ENCODE data around the gene AEBP1. TPM values are rescaled to one million over a fixed set of nuclear protein-coding genes. Genes with fewer than 3 reads are reported as not detected.
"Not testable (repeated sequence)": the region's sequence is repeated elsewhere in the genome, so short reads cannot be mapped to it uniquely, and the experiment has no call there.

AEBP1 gene
- polyA plus RNA-seq, 12 donors = 57.6 to 145 (median 93.5) TPM; not detected in 1

DNA sequence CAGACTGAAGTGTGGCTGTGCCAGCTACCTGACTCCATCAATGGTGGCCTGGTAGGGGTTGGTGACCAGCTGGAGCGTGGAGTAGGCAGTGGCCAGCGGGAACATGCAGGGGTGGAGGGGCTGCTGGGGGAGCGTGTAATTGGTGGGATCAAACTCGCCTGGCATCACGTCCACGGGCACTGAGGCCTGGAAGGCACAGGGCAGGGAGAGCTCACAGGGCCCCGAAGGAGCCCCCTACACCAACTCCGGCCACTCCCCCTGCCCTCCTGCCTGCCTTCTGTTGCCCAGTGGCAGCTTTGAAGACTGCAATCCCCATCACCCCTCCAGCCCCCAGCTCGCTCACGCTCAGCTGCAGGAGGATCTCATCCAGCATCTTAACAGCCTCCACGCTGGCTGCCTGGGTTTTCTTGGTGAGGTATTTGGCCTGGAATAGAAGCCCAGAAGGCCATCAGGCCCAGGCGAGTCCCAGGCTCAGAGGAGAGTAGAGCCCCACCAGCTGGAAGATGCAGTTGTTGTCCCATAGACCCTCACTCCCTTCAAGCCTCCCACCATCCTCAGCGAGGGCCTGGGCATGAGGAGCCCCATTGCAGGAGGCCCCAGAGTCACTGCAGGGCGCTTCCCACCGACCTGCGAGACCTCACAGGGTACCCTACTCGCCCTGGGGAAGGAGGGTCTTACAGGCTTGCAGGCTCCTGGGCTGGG lies 12.1 kb downstream of the AEBP1 start:
- DNase-seq = no peak

DNA sequence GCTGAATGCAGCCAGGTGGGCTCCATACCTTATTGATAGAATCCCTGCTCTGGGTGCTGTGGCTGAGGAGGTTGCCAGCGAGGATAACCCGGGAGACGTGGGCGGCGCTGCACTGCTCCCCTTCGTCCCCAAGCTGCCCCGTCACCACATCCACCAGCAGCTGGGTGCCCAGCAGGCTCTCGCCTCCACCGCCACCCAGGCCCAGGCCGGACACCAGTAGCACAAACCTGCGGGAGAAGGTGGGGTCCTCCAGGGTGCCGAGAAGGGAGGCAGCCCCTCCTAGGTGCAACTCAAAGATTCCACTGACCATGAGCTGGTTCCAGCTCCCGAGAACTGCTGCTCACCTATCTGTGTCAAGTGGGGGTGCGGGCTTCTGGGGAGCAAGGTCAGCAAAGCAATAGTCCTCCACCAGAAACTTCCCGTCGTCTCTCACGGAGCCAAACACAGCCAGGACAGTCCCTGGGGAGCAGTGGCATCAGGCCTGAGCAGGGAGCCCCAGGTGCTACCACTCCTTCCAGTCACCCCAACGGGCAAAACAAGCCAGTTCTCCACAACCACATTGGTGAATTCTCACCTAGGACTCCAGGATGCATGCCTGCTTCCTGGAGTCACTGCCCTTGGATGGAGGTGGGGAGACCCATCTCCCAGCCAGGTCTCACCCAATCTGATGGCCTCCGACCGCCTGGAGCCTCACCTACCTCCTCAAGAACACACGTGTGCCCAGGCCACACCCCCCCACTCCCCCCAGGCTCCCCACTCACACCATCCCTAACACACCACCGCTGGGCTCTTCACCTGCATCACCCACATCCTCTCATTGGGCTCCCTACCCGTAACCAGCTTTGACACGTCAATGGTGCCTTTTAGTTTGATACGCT lies 12.9 kb downstream of the AEBP1 start:
- DNase-seq = no peak

DNA sequence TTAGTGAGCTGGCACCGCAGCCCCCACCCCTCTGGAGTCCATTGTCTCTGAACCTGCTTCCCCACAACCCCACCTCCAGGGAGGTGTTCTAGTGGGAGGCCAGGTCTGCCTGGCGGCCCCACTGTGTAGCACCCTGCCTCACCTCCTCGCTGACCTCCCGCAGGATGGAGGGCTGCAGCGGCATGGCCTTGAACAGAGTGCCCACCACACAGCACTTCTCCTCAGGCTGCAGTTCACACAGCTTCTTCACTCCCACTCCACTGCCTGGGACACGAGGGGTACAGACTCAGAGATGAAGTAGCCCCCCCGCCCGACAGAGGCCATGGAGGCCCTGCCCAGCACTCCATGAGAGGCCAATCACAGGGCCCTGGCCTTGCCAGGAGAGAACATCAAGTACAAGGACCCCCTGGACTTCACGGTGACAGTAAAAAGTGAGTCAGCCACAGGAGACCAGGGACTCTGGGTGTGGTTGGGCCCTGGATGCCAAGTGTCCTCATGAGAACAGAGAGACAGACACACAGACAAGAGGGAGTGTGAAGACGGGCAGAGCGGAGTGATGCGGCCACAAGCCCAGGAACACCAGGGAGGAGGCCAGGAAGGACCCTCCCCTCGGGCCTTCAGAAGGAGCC lies 13.8 kb downstream of the AEBP1 start:
- no peak for DNase-seq

DNA sequence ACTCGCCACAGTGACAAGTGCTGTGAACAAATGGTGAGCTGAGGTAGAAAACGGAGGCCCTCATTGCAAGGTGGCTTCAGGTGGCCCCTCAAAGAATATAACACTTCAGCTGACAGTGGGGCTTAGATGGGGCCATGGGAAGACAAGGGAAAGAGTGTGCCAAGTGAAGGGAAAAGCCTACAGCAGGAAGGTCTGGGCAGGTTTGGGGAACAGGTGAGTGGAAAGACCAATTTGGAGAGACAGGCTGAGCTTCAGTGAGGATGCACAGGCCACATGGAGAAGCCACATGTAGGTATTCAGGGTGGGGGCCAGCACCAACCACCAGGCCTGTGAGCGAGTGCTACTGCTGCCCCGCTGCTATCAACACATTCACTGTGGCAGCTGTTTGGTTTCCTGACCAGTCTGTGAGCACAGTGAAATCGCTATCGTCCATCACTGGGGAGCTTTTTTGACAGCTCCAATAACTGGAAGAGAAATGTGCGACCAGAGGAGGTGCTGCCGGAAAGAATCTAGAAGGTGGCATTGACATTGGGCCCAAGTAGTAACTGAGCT lies 15.8 kb downstream of the AEBP1 start:
- no peak for DNase-seq

DNA sequence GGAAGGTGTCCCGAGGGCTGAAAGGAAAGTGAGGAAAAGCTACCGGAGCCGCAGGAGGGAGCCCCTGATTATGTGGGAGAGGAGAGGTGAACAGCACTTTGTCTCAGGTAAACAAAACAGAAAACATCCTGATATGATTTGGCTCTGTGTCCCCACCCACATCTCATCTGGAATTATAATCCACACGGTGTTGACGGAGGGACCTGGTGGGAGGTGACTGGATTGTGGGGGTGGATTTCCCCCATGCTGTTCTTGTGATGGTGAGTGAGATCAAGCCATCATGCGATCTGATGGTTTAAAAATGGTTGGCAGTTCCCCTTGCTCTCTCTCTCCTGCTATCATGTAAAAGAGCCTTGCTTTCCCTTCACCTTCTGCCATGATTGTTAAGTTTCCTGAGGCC lies 16.2 kb downstream of the AEBP1 start:
- DNase-seq = no peak

DNA sequence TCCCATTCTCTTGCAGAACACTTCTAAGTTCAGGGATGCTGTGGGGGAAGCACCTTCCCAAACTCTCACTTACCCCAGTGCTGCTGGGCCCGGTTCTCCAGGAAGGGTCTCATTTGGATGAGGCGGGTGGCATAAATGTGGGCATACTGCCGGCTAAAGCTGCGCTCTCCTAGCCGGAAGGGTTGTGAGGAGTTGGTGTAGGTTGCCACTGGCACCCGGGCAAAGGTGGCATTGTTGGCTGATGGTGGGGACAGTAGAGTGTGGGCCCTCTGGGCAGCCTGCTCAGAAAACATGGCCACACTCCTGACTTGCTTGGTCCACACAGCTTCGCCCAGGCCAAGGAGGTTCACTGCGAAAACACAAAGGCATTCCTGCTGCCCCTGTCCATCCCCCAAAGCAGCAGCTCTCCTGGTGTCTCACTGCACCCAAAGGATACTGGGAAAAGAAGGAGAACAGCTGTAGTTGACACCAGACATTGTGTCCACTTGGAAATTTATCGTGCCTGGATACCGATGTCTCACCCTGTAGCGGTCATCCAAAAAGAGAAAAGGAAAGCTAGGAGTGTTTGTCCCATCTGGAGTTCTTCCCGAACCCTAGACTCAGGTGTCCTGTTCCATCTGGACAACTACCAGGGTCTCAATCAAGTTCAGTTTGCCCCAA lies 17.7 kb downstream of the AEBP1 start:
- DNase-seq = no peak

DNA sequence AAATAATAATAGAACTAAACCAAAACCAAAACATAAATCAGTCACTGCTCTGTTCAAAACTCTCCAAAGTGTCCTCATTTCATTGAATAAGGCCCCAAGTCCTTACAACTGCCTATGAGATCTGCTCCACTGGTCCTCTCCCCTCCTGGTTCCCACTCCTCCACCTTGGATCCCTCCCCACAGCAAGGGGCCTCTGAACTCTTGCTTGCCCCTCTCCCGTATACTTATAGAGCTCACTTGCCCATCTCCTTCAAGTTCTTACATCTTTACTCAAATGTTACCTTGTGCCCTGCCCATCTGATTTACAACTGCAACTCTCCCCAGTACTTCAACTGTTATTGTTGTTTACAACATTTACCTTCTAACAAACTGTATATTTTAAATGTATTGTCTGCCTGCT lies 18.4 kb downstream of the AEBP1 start:
- DNase-seq = no peak

DNA sequence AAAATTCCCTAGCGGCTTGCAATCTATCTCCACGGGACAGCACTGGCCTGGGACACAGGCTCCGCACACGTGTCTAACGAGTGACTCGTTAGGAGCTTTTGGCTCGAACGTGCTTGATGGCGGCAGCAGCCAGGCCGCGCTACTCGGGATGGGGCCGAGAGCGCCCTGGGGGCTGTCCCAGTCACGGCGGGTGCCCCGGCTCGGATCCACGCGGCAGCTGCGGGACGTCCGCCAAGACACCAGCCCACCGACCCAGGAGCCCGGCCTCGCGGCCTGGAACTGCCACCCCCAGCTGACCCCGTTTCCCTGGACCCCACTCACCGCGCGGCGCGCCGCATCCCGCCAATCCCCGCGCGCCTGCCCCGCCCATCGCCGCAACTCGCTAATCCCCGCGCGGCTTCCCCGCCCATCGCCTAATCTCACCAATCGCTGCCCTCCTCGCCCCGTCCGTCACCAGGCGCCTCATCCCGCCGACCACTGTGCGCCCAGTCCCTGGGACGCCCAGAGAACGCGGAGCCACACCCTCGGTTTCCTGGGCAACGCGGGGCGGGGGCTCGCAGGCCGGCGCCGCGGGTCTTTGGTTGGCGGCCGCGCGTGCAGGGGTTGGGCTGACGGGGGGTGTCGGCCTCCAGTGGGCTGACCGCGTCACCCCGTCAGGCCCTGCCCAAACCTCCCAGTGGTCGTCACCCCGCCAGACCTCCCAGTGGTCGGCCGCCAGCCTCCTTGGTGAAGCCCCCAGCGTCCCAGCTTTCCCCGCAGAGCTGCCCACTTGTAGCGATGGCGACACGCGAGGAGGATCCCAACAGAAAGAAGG lies 19.3 kb downstream of the AEBP1 start, which contains the start of gene POLD2:
POLD2 (minus strand) TSS at position 359 of the 814 bp plus-strand sequence. CDS start 1,495 bp downstream, outside the sequence.
- peak; percentile 98 for DNase-seq

DNA sequence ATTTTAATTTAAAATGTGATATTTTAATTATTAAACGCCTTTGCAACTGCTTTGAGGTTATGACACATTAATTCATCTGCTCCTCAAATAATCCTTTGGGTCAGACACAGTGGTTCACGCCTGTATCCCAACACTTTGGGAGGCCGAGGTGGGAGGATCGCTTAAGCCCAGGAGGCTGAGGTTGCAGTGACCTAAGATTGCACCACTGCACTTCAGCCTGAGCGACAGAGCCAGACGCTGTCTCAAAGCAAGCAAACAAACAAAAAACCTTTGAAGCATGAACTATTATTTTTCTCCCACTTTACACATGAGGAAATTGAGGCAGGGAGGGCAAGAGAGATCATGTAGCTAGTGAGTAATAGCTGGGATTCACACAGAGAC lies 20.7 kb downstream of the AEBP1 start:
- DNase-seq = no peak

DNA sequence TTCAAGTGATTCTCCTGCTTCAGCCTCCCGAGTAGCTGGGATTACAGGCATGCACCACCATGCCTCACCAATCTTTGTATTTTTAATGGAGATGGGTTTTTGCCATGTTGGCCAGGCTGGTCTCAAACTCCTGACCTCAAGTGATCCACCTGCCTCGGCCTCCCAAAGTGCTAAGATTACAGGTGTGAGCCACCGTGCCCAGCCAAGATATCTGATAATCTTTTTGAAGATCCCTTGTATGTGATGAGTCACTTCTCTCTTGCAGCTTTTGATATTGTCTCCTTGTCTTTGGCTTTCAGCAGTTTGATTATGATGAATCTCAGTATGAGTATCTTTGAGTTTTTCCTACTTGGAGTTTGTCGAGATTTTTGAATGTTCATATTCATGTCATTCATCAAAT lies 22.4 kb downstream of the AEBP1 start:
- DNase-seq = not testable (repeated sequence)

DNA sequence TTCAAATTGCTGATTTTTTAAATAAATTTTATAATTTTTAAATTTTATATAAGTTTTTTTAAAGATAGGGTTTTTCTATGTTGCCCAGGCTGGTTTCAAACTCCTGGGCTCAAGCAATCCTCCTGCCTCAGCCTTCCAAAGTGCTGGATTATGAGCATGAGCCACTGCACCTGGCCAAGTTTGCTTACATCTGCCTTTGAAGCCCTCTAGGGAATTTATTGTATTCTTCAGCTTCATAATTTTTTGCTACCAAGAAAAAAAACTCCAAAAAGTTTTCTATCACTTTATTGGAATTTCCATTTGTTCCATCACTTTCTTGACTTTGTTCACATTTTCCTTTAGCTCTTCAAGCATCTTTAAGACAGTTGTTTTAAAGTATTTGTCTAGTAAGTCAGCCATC lies 23.0 kb downstream of the AEBP1 start:
- no peak for DNase-seq

DNA sequence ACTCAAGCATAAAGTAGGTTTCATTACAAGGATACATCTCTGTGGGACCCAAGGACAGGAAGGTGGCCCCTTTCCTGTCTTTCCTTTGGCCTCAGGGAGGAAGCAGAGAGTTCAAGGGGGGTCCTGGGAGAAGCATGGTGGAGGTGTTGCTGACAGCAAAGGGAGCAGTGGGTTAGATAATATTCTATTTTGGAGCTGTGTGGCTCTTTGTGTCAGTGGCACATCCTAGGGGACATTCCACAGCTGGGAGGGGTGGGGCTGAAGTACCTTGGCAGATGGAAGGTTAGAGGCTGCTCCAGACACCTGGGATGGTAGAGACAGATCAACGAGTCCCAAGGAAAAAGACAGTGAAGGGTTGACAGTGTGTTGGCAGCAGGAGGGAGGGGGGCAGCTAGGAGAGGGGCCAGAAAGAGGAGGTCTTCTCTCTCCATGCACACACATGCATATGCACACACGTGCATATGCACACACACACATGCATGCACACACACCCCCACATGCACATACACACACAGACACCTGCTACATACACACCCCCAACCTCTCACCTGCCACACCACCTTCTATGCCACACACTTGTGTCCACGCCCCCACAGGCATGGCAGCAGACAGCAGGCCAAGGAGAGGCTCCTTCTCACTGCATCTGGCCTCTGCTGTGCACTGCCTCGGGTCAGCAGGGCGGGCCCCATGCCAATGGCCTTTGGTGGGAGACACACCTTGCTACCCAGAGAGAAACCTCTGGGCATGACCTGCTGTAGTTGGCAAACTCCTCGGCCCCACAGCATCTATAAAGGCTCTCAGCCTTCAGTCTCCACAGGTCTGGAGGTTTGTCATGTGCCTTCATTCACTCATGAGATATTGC lies 24.8 kb downstream of the AEBP1 start:
- no peak for DNase-seq

DNA sequence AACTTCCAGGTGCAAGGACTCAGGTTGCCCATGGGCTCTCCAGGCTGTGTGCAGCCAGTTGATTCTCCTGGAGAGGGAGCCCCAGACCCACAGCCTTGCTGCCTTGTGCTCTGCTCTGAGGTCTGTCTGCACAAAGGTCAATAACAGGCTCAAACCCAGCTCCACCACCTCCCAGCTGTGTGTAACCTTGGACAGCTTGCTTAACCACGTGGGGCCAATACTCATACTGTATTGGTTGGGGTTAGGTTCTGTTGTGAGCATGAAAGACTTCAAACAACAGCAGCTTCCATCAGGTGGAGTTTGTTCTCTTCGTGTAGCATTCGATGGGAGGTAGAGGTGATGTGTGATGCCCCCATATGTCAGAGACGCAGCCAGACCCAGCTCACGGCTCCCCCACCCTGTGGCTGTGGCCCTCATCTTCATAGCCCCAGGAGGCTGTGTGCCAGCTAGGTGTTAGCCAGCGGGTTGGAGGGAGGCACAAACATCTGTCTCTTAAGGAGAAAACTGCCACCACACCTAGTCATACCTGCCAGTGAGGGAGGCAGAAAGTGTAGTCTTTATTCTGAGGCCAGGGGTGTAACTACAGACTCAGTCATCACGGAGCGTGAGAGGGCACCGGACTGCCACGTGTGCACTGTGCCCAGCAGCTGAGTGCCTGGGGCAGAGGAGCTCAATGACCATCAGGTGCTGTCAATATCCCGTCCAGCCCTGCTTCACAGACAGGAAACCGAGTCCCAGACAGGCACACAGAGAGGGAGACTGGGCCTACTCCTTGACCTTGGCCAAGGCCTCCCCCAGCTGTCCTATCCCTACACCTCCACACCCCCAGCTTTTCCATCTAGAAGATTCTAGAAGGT lies 27.3 kb downstream of the AEBP1 start:
- no peak for DNase-seq

DNA sequence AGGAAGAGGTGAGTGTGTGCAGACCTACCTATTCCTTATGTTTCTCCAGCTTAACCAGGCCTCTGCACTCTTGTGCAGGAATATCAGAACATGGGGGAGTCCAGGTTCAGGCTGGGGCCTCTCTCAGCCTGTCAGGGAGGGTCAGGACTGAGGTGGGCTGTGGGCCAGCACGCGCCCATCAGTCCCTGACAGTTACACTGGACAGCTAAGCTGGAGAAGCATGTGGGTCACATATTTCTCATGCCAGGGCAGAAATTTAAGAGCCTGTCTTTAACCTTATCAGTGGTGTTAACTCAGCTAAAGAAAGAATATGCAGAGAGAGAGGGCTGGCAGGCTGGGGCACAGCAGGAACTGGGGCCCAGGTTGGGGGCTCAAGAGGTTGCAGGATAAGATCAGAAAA lies 27.9 kb downstream of the AEBP1 start:
- DNase-seq = no peak

DNA sequence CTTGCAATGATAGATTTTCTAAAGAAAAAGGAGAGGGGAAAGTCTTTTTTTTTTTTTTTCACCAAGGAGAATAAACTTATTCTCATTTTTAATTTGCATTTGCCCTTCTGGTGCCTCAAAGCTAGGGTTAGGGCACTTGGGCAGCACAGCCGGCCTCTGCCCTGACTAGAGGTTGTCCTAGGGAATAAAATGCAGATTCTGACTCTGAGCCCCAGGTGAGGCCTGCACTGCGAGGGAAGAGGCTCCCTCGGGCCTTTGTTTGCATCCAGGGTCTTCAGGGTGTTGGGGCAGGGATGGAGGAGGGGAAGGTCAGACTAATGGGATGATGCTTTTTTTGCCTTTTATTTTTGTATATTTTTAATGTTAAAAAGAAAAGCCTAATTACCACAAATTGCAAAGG lies 29.1 kb downstream of the AEBP1 start:
- DNase-seq = no peak

DNA sequence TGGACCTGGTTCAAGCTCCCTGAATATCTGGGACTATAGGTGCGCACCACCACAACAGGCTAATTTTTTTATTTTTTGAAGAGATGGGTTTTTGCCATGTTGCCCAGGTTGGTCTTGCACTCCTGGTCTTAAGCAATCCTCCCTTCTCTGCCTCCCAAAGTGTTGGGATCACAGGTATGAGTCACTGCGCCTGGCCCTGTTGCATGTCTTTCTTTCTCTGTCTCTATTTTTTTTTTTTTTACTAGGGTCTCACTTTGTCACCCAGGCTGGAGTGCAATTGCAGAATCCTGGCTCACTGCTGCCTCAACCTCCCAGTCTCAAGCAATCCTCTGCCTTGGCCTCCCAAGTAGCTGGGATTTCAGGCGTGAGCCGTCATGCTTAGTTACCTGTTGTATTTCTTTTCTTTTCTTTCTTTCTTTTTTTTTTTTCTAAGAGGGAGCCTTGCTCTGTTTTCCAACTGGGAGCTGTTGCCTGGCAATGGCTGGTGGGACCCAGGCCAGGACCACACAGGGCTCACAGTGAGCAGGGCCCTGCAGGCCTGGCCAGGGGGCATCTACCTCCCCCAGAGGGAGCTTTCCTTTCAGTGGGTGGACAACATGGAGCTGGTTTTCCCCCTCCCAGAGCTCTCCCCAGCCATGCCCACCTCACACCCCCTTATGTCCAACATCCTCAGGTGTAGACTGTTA lies 30.9 kb downstream of the AEBP1 start:
- DNase-seq = no peak

DNA sequence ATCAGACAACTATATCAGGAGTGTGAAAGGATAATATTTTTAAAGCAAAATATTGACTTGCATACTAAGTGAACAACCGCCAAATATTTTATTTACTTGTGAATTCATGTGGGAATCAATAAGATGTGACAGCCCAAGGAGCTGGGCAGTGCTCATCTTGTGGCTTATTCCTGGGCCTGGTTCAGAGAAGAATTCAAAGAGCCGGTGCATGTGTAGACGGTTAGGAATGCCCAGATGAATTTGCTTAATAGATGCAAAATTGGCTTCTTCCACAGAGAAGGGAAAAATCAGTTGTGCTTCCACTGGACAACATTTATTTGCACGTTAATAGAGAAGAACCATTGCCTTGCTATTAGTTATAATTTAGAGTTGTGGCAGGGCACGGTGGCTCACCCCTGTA lies 32.6 kb downstream of the AEBP1 start:
- DNase-seq = no peak

DNA sequence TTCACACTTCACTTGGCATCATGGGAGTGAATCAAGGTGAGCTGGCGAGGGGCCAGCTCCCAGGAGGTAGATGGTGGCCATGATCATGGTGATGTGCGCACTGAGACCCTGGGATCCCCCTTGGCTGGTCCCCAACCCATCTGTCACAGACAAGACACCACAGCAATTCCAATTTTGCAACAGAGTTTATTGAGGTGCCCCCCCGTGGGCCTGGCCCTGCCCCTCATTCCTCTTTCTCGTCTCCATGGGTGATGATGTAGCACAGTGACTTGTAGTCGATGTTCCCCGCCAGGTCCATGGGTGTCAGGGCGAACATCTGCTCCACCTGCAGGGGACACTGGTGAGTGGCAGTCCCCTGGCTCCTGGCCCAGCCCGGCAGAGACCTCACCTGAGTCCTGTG lies 34.6 kb downstream of the AEBP1 start:
- DNase-seq = no peak

All from muscle of arm (tissue), 12 donors.